HCT116 (cell line): ENCODE data around the gene LRFN4. TPM values are rescaled to one million over a fixed set of nuclear protein-coding genes. Genes with fewer than 3 reads are reported as not detected.

Experiments used
- ATAC-seq: fragments of 200-7000 bp; cut with Tn5 transposase; 2 replicates; pipeline ENCODE4 v1.9.1; 2020; ENCODE audit warnings: mild to moderate bottlenecking, moderate library complexity
- BruUV-seq: library from RNA; stranded (reverse); fragments of 400-500 nt; replicated peaks from 2 replicates; lab custom pipeline; 2021; lab: Mats Ljungman, UMichigan
- CTCF ChIA-PET: fragments of 300-600 bp; sonication (Branson Sonifier 250); formaldehyde crosslinking; loops from one replicate; lab custom pipeline; 2021; ENCODE audit warnings: antibody characterized with exemption; lab: Charles Lee
- POLR2A ChIA-PET: fragments of 300-600, 350-600 bp; sonication (Branson Sonifier 250); formaldehyde crosslinking; loops from one replicate; lab custom pipeline; 2021; ENCODE audit warnings: antibody characterized with exemption; lab: Charles Lee
- RAD21 ChIA-PET, 2 experiments: fragments of 300-600 bp; sonication (Branson Sonifier 250); formaldehyde crosslinking; loops; one replicate each; lab custom pipeline; 2023; ENCODE audit warnings: low total read pairs in 2 of 2; ENCODE audit not compliant: uncharacterized antibody in 2 of 2, unreplicated experiment in 2 of 2, low non-redundant PET in 1 of 2; lab: Charles Lee
- DNase-seq: peaks from one replicate; pipeline ENCODE4 v3.0.0-alpha.2; 2010; ENCODE audit warnings: low read depth, low spot score
- H2AFZ ChIP-seq: fragments of 200-600 bp; shearing (Covaris generic), sonication (generic); 2 replicates; pipeline ENCODE4 v1.6.1; 2017; ENCODE audit warnings: low read depth, mixed run types, mixed read lengths, antibody characterized with exemption, low read length; ENCODE audit not compliant: poor library complexity, severe bottlenecking
- H3K27ac ChIP-seq: 2 replicates; pipeline ENCODE4 v1.5.1; 2012; ENCODE audit warnings: low read depth, low read length
- H3K27me3 ChIP-seq: fragments of 200-600 bp; sonication (generic); 2 replicates; pipeline ENCODE4 v1.6.1; 2016; ENCODE audit warnings: mixed run types, low read length, mixed read lengths; ENCODE audit not compliant: insufficient read depth
- H3K36me3 ChIP-seq, 2 experiments: fragments of 200-500 bp in 1 of 2; fragments of 200-600 bp in 1 of 2; sonication (Bioruptor generic) in 1 of 2; sonication (generic) in 1 of 2; 2 replicates each; pipeline versions ENCODE4 v1.5.1 to v1.6.1; 2014 to 2016; ENCODE audit warnings: low read length in 2 of 2, inconsistent platforms in 1 of 2, mixed read lengths in 1 of 2, mixed run types in 1 of 2; ENCODE audit not compliant: insufficient read depth in 2 of 2, control insufficient read depth in 1 of 2
- H3K4me1 ChIP-seq, 2 experiments: fragments of 200-600 bp in 1 of 2; sonication (generic) in 1 of 2; 2 replicates each; pipeline versions ENCODE4 v1.5.1 to v1.6.1; 2012 to 2017; ENCODE audit warnings: low read length in 2 of 2, inconsistent platforms in 1 of 2, mild to moderate bottlenecking in 1 of 2, mixed read lengths in 1 of 2, mixed run types in 1 of 2, moderate library complexity in 1 of 2; ENCODE audit not compliant: insufficient read depth in 2 of 2, control insufficient read depth in 1 of 2
- H3K4me2 ChIP-seq: fragments of 200-600 bp; sonication (generic); 2 replicates; pipeline ENCODE4 v1.6.1; 2017; ENCODE audit warnings: mixed run types, low read length, mixed read lengths
- H3K4me3 ChIP-seq, 2 experiments: fragments of 200-600 bp in 1 of 2; sonication (generic) in 1 of 2; replicated peaks in 1 of 2; 2 replicates each; pipeline ENCODE4 v1.5.1; 2011 to 2016; ENCODE audit warnings: low read length in 2 of 2, control low read depth in 1 of 2, low read depth in 1 of 2, mild to moderate bottlenecking in 1 of 2, mixed read lengths in 1 of 2, mixed run types in 1 of 2
- H3K79me2 ChIP-seq: fragments of 200-600 bp; sonication (generic); 2 replicates; pipeline ENCODE4 v1.6.1; 2017; ENCODE audit warnings: mild to moderate bottlenecking, mixed run types, low read length, moderate library complexity, mixed read lengths; ENCODE audit not compliant: insufficient read depth
- H3K9ac ChIP-seq: fragments of 200-600 bp; sonication (generic); 2 replicates; pipeline ENCODE4 v1.6.1; 2016; ENCODE audit warnings: low read length, mixed read lengths
- H3K9me2 ChIP-seq: fragments of 200-600 bp; sonication (generic), shearing (Covaris generic); 2 replicates; pipeline ENCODE4 v1.6.1; 2017; ENCODE audit warnings: mixed run types, mild to moderate bottlenecking, moderate library complexity; ENCODE audit not compliant: insufficient read depth
- H3K9me3 ChIP-seq, 2 experiments: fragments of 200-500 bp in 1 of 2; fragments of 200-600 bp in 1 of 2; sonication (Bioruptor generic) in 1 of 2; sonication (generic) in 1 of 2; 2 replicates each; pipeline ENCODE4 v1.6.1; 2014 to 2017; ENCODE audit warnings: low read length in 2 of 2, mixed read lengths in 2 of 2, inconsistent platforms in 1 of 2, low read depth in 1 of 2, mild to moderate bottlenecking in 1 of 2, mixed run types in 1 of 2, moderate library complexity in 1 of 2; ENCODE audit not compliant: control insufficient read depth in 1 of 2, insufficient read depth in 1 of 2
- H4K20me1 ChIP-seq: fragments of 200-600 bp; sonication (generic), shearing (Covaris generic); 2 replicates; pipeline ENCODE4 v1.6.1; 2017; ENCODE audit warnings: mixed run types, mild to moderate bottlenecking, moderate library complexity; ENCODE audit not compliant: insufficient read depth
- CTCF ChIP-seq, 3 experiments: fragments of 200-600 bp in 1 of 3; sonication (generic) in 1 of 3; IDR thresholded peaks in 2 of 3; conservative IDR thresholded peaks in 1 of 3; 2 replicates each; pipeline ENCODE4 v1.5.1; 2012 to 2017; ENCODE audit warnings: low read depth in 2 of 3, low read length in 2 of 3, antibody characterized with exemption in 1 of 3, borderline replicate concordance in 1 of 3, control low read depth in 1 of 3, mild to moderate bottlenecking in 1 of 3, mixed read lengths in 1 of 3, mixed run types in 1 of 3, moderate library complexity in 1 of 3; ENCODE audit not compliant: insufficient read depth in 1 of 3
- EGR1 ChIP-seq: IDR thresholded peaks from 2 replicates; pipeline ENCODE4 v1.6.1; 2012; ENCODE audit warnings: low read depth
- ELF1 ChIP-seq: IDR thresholded peaks from 2 replicates; pipeline ENCODE4 v1.6.1; 2012; ENCODE audit warnings: low read depth, borderline replicate concordance
- EZH2 ChIP-seq: fragments of 200-600 bp; sonication (generic); IDR thresholded peaks from 2 replicates; pipeline ENCODE4 v1.6.1; 2017; ENCODE audit warnings: antibody characterized with exemption, mixed run types
- FOSL1 ChIP-seq: IDR thresholded peaks from 2 replicates; pipeline ENCODE4 v1.6.1; 2012; ENCODE audit warnings: low read depth
- JUND ChIP-seq: IDR thresholded peaks from 2 replicates; pipeline ENCODE4 v1.6.1; 2012
- POLR2AphosphoS5 ChIP-seq: IDR thresholded peaks from 2 replicates; pipeline ENCODE4 v1.6.1; 2011; ENCODE audit warnings: mild to moderate bottlenecking, low read depth, low read length, moderate library complexity
- REST ChIP-seq: IDR thresholded peaks from 2 replicates; pipeline ENCODE4 v1.6.1; 2012; ENCODE audit warnings: low read depth
- SIN3A ChIP-seq: IDR thresholded peaks from 2 replicates; pipeline ENCODE4 v1.6.1; 2012; ENCODE audit warnings: low read depth
- SP1 ChIP-seq: IDR thresholded peaks from 2 replicates; pipeline ENCODE4 v1.6.1; 2012; ENCODE audit warnings: low read depth
- TCF7L2 ChIP-seq: IDR thresholded peaks from 2 replicates; pipeline ENCODE4 v1.7.0; 2011; ENCODE audit warnings: borderline replicate concordance, inconsistent platforms; ENCODE audit not compliant: insufficient read depth, insufficient read length; ENCODE audit errors: extremely low read depth
- intact Hi-C: fragments of 100-400 bp; cut with micrococcal nuclease; formaldehyde crosslinking; loops from 2 replicates; pipeline ENCODE4 v1.10.0; 2022
- total RNA-seq: library from RNA; stranded (reverse); gene quantifications from one replicate; pipeline ENCODE4 v1.2.1, GENCODE V29; 2021; ENCODE audit not compliant: unreplicated experiment
- TF ChIP-seq, protein P1 (sequence below): IDR thresholded peaks from 2 replicates; pipeline ENCODE4 v1.6.1; 2012

The LRFN4 gene
- total RNA-seq, 1 experiment from 2014 or later, result 55.4 TPM

DNA sequence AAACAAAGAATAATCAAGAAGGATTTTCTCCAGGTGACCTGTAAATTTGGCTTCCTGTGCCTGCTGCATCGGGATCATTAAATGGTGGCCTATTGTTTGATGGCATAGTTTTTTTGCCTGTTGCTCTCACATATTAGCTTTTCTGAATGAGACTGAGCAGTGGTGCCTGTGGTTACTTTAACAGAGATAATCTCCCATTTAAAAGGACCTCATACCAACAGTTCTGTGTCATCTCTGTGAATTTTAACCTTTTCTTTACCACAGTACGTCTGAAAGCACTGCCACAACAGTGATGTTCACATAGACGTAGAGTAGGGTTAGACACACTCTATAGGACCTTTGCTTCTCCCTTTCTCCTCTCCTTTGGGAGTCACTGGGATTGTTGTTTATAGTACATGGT is 36.5 kb upstream of the LRFN4 start:
- no peak overlapping the region for H3K4me3 ChIP-seq
- ChIA-PET RAD21 (no interaction called here), CTCF (no interaction called here), POLR2A (no interaction called here)
- no peak overlapping the region for H3K27ac ChIP-seq
- no peak overlapping the region for H3K9ac ChIP-seq
- no peak for ATAC-seq
- TF ChIP-seq FOSL1 (no peak), CTCF (IDR thresholded peaks at IDR 0.05 in 2 of 3, conservative IDR thresholded peaks at IDR 0.05 in 1 of 3; ENCODE audit: borderline replicate concordance in 1 of 3, insufficient read depth in 1 of 3, low read depth in 2 of 3, low read length in 2 of 3) (no peak), POLR2AphosphoS5 (no peak), TCF7L2 (no peak), EZH2 (no peak), SIN3A (no peak), EGR1 (no peak)
- TF ChIP-seq, protein P1, sequence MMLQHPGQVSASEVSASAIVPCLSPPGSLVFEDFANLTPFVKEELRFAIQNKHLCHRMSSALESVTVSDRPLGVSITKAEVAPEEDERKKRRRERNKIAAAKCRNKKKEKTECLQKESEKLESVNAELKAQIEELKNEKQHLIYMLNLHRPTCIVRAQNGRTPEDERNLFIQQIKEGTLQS, result no peak
- no peaks in the 10 kb centered on the region for H3K36me3 ChIP-seq
- H2AFZ ChIP-seq, result no peak overlapping the region
- peaks cover 0 to 6% of the 10 kb centered on the region in 2 experiments; a peak in 2 of 4 replicates for H3K4me1 ChIP-seq
- no peak for DNase-seq
- intact Hi-C loops, result no loop called here
- H3K27me3 ChIP-seq, result no peaks in the 10 kb centered on the region
- no TSS peak for BruUV-seq
- no peaks in the 10 kb centered on the region for H3K9me2 ChIP-seq
- no peaks in the 10 kb centered on the region for H3K79me2 ChIP-seq
- H3K9me3 ChIP-seq, result no peaks in the 10 kb centered on the region
- no peak overlapping the region for H3K4me2 ChIP-seq
- H4K20me1 ChIP-seq, result no peaks in the 10 kb centered on the region

DNA sequence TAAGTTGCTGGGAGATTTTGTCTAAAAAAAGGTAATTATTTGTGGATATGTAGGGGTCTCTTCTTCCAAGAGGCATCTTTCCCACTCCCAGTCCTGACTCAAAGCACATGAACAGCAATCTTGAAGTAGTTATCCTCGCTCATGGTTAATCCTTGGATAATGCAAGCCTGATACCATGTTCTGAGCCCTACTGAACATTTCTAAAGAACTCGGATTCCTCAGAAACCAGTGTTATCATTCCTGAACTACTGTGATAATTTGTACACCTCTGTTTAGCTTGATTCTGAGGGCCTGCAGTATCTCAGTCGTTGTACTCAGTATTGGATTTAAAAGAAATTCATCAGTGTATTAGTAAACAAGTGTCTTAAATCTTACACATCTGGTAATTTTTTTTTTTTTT is 36.0 kb upstream of the LRFN4 start:
- POLR2A ChIA-PET, result no interaction called here
- TF ChIP-seq SP1, result no peak
- TF ChIP-seq REST, result no peak
- TF ChIP-seq, protein P1, result no peak
- TF ChIP-seq JUND, result no peak
- TF ChIP-seq TCF7L2, result no peak
- no peak for TF ChIP-seq ELF1

More for the DNA sequence above, 36.0 kb upstream of the LRFN4 start:
- no peak for DNase-seq
- H3K9ac ChIP-seq, result no peak overlapping the region
- peaks cover 0 to 1% of the 10 kb centered on the region in 2 experiments; a peak in 2 of 4 replicates for H3K4me1 ChIP-seq
- H3K79me2 ChIP-seq, result no peaks in the 10 kb centered on the region
- BruUV-seq, result no TSS peak
- H3K27ac ChIP-seq, result no peak overlapping the region
- no peaks in the 10 kb centered on the region for H3K9me3 ChIP-seq
- CTCF ChIA-PET, result no interaction called here
- H3K27me3 ChIP-seq, result no peaks in the 10 kb centered on the region
- no peak overlapping the region for H3K4me3 ChIP-seq
- H3K9me2 ChIP-seq, result no peaks in the 10 kb centered on the region
- intact Hi-C loops, result no loop called here
- no peaks in the 10 kb centered on the region for H4K20me1 ChIP-seq
- RAD21 ChIA-PET, result no interaction called here
- no peak for ATAC-seq
- no peaks in the 10 kb centered on the region for H3K36me3 ChIP-seq
- H2AFZ ChIP-seq, result no peak overlapping the region
- H3K4me2 ChIP-seq, result no peak overlapping the region
